NCI-H2227 treated with DMSO at 0.1 percent for 48 hours (cell line): ENCODE data around the gene PTGIR.
"Not testable (repeated sequence)": the region's sequence is repeated elsewhere in the genome, so short reads cannot be mapped to it uniquely, and the experiment has no call there.

Experiments
- DNase-seq: peaks from one replicate; lab custom pipeline; 2025; lab: John Stamatoyannopoulos, UW

Gene PTGIR

DNA sequence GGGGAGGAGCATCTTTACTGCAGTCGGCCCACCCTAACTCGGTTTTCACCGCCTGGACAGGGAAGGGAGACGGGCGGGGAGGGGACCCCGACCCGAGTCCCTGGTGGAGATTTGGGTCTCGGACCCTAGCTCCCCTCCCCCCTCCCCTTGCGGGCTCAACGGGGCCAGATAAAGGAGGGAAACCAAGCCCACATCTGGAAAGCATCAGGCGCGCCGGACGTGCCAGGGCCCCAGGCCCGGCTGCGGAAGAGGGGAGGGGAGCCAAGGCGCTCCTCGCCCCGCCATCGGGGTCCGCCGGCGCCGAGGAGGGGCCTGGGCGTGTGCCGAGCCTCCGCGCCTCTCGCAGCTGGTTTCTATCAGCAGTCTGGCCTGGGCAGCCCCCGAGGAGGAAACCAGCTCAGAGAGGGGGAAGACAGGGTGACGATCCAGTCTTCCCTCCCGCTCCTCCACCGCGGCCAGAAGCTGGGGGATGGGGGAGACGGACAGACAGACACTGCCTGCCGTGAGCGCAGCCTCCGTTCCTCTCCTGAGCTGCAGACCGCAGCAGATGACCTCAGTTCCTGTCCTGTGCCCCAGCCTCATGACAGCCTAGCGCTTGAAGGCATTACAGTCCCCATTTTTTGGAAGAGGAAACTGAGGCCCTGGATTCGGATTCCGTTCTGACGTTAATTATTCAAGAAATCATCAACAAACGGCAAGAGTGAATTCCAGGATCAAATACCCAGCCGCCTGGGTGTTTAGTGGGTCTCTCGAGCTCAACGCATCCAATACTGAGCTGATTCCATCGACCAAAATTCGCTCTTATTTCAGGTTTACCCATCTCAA, 14.7 kb upstream of the PTGIR start:
- DNase-seq = peak; percentile 11

DNA sequence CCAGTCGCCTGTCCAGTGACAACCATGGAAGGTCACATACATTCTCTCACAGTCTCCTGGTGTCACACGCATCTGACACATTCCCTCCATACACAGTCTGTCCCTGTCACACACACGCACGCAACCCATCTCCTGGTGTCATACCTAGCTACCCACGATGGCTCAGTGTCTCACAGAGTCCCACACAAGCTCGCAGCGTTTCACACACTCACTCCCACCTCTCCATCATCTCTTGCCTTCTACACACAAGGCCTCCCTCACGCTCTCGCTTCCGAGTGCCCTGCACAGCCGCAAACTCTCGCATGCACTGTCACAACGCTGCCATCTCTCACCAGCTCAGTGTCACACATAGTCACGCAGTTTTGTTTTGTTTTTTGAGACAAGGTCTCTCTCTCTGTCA, 12.3 kb upstream of the PTGIR start:
- no peak for DNase-seq

DNA sequence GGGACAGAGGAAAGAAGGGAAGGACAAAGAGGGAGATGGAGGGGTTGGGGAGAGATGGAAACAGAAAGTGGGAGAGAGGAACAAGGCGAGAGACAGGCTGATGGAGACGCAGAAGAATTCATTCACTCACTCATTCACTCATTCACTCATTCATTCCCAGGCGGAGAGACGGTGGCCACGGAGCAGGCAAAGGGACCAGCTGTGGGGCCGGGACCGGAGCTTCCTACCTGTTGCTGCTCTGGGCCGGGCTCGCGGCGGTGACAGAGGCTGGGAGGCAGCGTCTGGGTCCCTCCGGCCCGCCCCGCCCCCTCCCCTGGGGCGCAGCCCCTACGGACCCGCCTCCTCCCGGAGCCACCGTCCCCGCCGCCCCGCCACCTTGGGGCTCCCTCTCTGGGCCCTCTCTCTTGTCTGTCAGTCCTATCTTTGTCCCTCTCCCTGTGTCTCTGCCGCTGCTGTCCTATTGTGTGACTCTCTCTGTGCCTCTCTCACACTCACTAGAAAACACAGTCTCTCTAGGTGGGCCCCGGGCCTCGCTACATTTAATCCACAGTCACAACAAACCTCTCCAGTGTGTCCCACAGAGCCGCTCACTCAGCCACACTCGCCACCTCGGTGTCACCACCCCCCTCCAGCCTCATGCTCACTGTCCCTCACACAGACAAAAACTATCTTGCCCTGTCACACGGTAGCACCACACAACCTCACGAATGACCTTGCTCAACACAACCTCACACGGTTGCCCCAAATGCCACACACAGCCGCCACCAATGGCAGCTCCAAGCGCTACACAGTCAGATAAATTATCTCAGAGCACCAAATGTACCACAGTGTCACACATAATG, 11.3 kb upstream of the PTGIR start, which contains the start of gene GNG8:
Gene GNG8, minus strand, starts transcription at position 283 of the 842 bp plus-strand sequence. CDS start 1,520 bp downstream, outside the sequence.
- DNase-seq = no peak

DNA sequence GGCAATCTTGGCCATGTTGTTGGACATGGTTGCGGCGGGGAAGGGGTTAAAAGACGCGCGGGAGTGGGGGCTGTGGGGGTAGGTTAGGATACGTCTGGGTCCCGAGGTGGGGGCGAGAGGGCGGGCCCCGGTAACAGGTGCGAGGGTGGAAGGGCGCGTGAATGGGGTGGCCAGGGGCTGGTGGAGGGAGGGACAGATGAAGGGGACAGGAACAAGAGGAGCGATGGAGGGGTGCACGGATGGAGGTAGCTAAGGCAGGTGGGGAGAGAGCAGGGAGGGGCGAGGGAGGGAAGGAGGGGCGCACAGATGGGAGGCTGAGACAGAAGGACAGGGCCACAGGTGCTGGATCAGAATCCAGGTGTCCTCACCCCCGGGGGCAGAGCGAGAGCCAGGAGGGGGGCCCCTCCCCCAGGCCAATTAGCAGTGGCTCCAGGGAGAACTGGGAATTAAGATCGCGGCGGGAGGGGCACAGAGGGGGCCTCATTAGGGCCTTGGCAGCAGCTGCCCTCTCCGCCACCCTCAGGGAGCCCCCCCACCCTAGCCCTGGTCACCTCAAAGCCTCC, 9.8 kb upstream of the PTGIR start:
- no peak for DNase-seq

DNA sequence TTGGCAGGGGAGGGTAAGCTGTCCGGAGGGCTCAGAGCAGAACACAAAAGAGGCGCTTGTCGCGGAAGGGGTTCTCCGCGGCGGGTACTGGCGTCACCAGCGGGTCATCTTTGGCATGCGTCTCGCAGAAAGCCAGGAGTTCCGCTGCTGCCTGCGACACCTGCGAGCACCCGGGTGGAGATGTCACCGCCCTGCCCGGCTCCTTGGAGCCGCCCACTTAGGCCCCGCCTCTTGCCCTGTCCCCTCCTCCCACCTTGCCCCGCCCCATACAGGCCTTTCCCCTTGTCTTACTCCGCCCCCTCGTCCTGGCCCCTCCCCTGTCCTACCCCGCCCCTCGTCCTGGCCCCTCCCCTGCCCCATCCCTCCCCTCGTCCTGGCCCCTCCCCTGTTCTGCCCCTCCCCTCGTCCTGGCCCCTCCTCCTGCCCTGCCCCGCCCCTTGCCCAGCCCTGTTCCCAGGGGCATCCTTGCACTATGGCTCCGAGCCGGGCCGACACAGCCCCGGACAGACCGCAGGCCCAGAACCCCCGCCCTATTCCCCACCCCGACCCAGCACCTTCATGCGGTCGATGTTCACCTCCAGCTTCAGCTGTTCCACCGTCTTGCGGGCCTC, 9.3 kb upstream of the PTGIR start:
- peak; percentile 65 for DNase-seq

DNA sequence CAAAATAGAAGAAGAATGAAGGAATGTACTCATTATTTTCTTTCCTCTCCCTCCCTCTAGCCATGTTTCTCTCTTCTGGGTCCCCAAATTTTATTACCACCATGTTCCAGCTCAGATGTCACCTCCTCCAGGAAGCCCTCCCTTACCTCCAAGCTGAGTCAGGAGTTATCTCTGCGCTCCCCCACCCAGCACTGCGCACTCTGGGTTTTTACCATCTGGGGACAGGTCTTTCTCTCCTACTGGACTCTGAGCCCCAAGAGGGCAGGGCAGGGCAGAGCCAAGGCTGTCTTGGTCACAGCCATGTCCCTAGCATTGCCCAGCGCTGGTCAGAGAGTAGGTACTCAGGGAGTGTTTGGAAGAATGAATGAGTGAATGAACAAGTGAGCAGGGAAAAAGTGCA, 8.2 kb upstream of the PTGIR start:
- no peak for DNase-seq

DNA sequence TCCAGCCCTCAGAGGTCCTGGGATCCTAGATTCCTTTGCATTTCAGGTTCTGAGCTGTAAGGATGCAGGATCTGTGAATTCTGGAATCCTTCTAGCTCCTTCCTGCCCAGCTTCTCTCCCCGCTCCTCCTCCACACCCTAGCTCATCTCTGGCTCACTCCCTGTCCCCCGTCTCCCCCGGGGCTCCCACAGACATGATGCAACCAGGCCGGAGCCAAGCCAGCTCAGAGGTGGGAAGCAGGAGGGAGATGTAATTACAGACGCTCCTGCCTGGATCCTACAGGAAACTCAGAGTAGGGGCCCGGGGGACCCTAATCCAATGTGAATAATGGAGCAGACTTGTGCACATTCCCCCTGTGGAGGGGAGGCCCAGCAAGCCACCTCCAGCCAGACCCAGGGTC, 6.6 kb upstream of the PTGIR start:
- DNase-seq = no peak

DNA sequence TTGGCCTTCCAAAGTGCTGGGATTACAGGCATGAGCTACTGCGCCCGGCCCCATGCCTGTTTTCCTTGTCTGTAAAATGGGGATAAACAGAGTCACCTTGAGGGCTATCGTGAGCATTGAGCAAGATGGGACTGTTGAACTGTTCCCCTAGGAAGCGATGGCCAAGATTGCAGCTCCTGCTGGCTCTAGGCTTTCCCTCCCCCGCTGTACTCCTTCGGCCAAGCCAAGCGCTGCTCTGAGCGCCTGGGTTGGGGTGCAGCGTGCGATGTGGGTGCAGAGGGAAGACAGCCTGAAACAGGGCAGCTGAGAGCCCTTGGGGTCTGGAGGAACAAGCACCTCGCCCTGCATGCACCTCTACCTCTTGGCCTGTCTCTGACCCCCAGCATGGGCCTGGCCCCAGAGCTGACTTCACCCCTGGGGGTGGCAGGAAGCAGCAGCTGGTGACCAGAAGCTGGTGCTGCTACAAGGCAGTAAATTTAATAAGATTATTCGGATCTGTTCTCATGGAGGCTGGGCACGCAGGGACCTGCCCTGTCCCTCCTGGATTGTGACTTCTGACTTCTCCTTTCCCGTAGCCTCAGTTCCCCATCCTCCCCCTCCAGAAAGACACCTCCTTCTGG, 5.8 kb upstream of the PTGIR start:
- no peak for DNase-seq

DNA sequence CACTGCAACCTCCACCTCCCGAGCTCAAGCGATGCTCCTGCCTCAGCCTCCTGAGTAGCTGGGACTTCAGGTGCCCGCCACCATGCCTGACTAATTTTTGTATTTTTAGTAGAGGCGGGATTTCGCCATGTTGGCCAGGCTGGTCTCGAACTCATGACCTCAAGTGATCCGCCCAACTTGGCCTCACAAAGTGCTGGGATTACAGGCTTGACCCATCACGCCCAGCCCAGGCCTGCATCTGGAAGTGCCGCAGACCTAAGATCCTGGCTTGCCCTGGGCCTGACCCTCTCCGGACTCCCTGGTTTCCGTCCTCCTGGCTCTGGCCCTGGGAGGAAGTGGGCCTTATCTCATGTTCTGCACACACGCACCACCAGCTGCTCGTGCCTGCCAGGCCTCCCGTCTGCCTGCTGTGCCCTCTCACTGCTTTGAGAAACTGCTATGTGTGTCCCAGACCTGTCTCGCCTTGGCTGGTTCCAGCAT, 4.7 kb upstream of the PTGIR start:
- no peak for DNase-seq

DNA sequence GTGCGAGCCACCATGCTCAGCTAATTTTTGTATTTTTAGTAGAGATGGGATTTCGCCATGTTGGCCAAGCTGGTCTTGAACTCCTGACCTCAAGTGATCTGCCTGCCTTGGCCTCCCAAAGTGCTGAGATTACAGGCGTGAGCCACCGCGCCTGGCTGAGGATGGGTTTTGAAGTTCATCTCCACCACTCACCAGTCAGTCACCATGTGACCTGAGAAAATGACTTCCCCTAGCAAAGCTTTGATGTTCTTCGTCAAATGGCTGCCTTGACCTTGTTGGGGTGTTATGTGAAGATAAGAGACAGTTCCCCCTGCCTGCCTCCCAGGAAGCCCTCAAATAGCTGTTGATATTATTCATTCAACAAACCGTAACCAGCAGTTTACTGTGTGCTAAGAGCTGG, 4.1 kb upstream of the PTGIR start:
- not testable (repeated sequence) for DNase-seq

DNA sequence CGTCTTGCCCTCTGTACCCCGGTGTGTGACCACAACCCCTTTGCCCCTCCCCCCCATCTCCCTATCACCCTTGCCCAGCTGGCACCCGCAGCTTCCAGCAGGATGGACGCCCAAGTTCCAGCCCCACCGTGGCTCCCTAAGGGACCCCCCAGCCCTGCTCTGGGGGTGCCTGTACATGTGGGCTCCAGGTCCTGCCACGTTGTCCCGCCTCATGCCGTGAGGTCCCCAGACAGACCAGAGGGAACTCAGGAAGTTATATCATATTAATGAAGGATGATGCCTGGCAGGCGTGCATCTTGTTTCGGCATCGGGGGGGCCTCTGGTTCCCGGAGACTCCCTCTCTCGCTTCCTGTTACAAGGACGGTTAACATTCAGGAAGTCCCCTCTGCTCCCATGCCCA, 1.6 kb upstream of the PTGIR start:
- no peak for DNase-seq

DNA sequence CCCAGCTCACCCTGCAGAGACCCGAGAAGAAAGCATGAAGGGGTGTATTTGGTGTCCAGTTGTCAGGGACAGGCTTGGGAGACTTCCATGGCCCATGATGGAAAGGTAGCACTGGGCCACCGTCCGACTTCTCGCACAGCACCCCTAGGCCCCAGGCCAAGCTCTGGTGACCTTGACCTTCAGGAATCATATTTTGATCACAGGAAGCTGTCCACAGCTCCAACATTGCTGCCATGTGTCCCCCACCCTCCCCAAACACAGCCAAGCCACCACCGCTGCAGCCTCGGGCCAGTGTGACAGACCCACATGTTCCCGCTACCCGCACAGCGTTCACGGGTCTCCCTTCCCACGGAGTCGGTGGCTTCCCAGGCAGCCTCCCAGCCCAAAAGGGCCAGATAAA, 842 bp upstream of the PTGIR start:
- DNase-seq = no peak

DNA sequence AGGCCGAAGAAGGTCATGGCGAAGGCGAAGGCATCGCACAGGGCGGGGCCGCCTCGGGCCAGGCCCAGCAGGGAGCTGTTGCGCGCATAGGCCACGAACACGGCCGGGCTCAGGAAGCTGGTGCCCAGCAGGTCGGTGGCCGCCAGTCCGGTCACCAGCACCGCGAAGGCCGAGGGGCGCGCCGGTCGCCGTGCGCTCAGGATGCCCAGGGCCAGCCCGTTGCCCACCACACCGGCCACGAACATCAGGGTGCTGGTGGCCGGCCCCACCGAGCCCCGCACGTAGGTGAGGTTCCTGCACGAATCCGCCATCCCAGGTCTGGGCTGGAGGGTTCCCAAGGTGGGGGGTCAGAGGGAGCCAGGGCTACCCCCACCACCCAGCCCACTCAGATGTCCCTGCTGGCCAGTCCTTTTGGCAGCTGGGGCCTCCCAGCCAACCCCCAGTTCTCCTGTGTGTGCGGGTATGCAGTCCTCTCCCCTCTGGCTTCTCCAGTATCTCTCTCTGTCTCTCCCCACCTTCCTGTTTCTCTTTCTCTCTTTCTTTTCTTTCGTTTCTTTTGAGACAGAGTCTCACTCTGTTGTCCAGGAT, 880 bp downstream of the PTGIR start:
- DNase-seq = no peak

DNA sequence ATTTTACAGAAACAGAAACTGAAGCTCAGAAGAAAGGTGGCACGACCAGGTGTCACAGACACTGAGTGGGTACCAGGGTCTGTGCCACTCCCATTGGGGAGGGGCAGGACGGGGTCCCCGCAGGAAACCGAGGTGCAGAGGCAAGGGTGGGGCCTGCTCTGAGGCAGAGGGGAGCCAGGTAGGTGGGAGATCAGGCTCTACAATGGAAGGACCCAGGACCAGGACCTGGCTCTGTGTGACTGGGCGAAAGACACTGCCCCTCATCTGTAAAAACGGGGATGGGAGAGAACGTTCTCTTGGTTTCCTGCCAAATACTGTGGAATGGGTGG, 2.8 kb downstream of the PTGIR start:
- no peak for DNase-seq

DNA sequence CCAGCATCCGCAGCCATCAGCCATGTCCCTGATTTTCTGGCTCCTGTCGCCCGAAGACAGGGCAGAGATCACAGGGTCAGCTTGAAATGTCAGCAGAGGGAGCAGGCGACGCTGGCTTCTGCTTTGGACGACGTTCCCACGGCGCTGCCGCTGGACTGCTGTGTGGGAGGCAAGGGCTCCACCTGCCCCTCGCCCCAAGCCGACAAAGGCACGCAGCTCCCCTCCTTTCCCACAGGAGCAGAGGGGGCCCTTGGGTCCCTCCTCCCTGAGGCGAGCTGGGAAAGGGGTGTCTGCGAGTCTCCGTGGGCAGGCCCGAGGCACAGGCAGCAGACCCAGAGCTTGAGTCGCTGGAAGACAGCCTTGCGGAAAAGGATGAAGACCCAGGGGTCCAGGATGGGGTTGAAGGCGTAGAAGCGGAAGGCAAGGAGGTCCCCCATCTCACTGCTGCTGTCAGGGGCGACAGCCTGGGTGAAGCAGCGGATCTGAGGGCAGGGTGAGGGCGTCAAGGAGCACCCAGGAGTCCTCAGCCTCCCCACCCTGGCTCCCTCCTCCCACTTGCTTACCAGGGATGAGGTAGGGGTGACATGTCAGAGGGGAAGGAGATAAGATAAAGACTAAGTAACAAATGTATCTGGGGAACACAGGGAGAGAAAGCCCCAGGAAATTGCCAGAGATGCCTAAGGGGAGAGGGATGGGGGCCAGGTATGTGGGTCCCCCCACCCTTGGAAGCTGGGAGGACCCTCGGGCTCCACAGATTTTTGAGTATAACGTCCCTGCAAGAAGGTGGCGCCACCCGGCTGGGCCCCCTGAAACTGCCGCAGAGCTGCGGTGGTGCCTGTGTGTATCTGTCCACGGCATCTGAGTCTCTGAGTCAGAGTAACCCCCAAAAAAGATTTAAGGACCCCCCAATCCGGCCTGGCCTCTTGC, 3.4 kb downstream of the PTGIR start:
- DNase-seq = no peak

DNA sequence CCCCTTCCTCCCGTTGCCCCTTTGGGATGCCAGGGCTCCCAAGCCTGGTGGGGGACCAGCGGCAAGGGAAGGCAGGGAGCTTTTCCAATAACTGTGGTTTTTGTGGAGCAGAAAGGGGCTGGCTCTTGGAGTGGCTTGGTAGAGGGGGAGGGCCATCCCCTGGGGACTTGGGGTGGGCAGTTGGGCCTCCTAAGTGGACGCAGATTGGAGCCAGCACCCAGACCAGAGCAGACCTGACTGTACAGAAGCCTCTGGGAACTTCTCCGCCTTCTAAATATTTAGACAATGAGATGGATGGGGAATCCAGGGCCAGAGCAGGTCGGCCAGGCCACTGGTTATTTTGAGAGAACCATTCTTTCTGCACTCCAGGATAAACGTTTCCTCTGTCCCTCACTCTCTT, 4.2 kb downstream of the PTGIR start:
- DNase-seq = no peak

DNA sequence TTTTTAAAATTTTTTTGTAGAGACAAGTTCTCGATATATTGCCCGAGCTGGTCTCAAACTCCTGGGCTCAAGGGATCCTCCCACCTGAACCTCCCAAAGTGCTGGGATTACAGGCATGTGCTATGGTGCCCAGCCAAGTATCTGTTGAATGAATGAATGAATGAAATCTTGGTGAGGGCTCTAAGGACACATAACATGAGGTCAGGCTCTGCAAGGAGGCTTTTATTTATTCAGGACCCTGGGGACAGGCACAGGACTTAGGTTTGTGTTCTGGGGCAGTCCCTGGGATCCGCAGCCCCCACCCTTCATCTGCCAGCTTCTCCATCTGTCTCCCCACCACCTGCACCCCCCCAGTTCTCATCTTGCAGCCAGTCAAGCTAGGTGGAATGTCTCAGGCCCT, 4.6 kb downstream of the PTGIR start:
- DNase-seq = no peak

DNA sequence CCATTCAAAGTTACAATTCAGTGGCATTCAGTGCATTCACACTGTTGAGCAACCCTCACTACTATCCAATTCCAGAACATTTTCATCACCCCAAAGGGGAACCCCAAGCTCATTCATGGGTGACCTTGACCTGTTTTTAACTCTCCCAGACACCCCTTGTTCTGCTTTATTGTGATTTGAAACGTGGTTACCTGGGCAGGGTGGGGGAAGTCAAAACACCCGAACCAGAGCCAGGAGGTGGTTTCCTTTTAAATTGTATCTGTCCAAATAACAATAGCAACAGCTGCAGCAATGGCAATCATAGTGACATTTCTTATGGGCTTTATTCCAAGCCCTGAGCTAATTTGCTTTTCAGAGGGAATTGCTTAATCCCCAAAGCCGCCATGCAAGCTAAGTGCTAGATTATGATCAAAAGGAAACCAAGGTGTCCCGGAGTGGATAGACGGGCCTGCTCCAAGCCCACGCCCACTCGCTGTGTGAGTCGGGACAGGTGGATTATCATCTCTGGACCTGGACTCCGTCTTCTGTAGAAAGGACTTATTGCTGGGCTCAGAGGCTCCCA, 6.1 kb downstream of the PTGIR start:
- DNase-seq = no peak

DNA sequence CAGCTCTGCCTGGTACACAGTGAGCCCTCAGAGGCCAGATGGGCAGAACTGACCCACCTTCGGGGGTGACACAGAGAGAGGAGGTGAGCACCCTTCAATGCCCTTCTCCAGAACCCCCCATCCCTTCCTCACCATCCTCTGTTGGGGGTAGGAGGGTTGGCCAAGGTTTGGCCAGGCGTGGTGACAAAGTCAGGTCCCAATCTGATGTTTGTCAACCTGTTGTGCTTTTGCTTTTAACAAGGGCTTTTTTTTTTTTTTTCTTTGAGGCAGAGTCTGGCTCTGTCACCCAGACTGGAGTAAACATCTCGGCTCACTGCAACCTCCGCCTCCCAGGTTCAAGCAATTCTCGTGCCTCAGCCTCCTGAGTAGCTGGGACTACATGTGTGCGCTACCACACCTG, 7.3 kb downstream of the PTGIR start:
- DNase-seq = no peak

DNA sequence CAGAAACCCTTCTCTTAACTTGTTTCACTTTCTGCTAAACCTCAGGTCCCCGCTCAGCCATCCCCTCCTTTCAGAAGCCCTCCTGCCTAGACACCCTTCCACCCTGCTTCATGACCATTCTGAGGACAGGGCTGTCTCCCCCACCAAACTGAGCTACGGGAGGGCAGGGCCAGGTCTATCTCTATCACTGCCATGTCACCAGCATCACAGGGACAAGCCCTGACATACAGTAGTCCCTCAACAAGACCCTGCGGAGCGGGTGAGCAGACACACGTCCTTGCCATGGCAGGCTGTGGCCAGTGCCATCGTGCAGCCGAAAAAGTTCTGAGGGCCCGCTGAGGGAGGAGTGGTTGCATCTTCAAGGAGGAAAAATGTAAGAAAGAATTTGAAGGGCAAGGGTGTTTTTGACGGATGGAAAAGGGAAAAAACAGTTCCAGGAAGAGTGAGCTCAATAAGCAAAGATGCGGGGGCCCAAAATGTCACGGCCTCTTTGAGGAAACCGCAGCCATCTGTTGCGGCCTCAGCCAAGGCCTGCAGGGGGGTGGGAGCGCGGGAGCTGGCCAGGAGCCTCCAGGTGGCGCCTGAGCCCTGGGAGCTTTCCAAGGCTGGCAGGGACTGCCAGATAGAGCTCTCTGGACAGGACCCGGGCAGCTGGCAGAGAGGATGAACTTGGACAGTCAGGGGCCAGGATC, 8.1 kb downstream of the PTGIR start:
- DNase-seq = no peak
